OCI-LY3 (cell line): ENCODE data around the gene CYSLTR2.

Experiments
- CTCF ChIP-seq: fragments of 200-600, 300-600 bp; sonication (generic); IDR thresholded peaks from 2 replicates; pipeline ENCODE4 v1.5.1; 2014; ENCODE audit warnings: antibody characterized with exemption, low read length, low read depth
- EZH2phosphoT487 ChIP-seq: fragments of 200-600 bp; shearing (Covaris generic); IDR thresholded peaks from 2 replicates; pipeline ENCODE4 v1.6.1; 2018; ENCODE audit warnings: antibody characterized with exemption, mixed run types, low read depth

- no peak for TF ChIP-seq CTCF
- TF ChIP-seq EZH2phosphoT487: no peak
These were observed 8.5 kb downstream of the CYSLTR2 start for GRCh38 chr13:48662226-48662625.
